Measurements from ENCODE around the gene OCSTAMP. TPM values are rescaled to one million over a fixed set of nuclear protein-coding genes. Genes with fewer than 3 reads are reported as not detected.

The OCSTAMP gene
- total and polyA plus RNA-seq, 4 donors = 0.06 to 0.13 TPM; not detected in 2

GRCh38 chr20:46586724-46587123 is 36.3 kb upstream of the OCSTAMP start:
- H3K27ac ChIP-seq (ENCODE audit: low read depth, low read length) = no peak overlapping the region
- no peaks in the 10 kb centered on the region for H3K27me3 ChIP-seq (ENCODE audit: control insufficient read depth, insufficient read depth, low read length)
- no CpG with 5 or more reads among the region's 5 CpGs for WGBS (ENCODE audit: insufficient coverage)

GRCh38 chr20:46584508-46584907 is 34.1 kb upstream of the OCSTAMP start:
- no peak for DNase-seq (ENCODE audit: low read depth in 4 of 6, low spot score in 6 of 6)
- peaks cover 9% of the 10 kb centered on the region for H3K4me1 ChIP-seq (ENCODE audit: control insufficient read depth, insufficient read depth, low read length)
- H3K4me3 ChIP-seq (ENCODE audit: low read depth, low read length) = no peak overlapping the region
- WGBS (ENCODE audit: insufficient coverage) = no CpG with 5 or more reads among the region's 2 CpGs
- H3K9me3 ChIP-seq (ENCODE audit: control insufficient read depth, insufficient read depth, low read length) = peaks cover 3% of the 10 kb centered on the region
- H3K27ac ChIP-seq (ENCODE audit: low read depth, low read length) = no peak overlapping the region
- no peaks in the 10 kb centered on the region for H3K27me3 ChIP-seq (ENCODE audit: control insufficient read depth, insufficient read depth, low read length)
- peaks cover 5% of the 10 kb centered on the region for H3K36me3 ChIP-seq (ENCODE audit: control insufficient read depth, insufficient read depth, low read length)

More at GRCh38 chr20:46586724-46587123, 36.3 kb upstream of the OCSTAMP start:
- H3K9me3 ChIP-seq (ENCODE audit: control insufficient read depth, insufficient read depth, low read length) = no peaks in the 10 kb centered on the region
- no peak overlapping the region for H3K4me3 ChIP-seq (ENCODE audit: low read depth, low read length)
- DNase-seq (ENCODE audit: low read depth in 4 of 6, low spot score in 6 of 6) = no peak
- peaks cover 9% of the 10 kb centered on the region for H3K4me1 ChIP-seq (ENCODE audit: control insufficient read depth, insufficient read depth, low read length)
- H3K36me3 ChIP-seq (ENCODE audit: control insufficient read depth, insufficient read depth, low read length) = peaks cover 5% of the 10 kb centered on the region

DNA sequence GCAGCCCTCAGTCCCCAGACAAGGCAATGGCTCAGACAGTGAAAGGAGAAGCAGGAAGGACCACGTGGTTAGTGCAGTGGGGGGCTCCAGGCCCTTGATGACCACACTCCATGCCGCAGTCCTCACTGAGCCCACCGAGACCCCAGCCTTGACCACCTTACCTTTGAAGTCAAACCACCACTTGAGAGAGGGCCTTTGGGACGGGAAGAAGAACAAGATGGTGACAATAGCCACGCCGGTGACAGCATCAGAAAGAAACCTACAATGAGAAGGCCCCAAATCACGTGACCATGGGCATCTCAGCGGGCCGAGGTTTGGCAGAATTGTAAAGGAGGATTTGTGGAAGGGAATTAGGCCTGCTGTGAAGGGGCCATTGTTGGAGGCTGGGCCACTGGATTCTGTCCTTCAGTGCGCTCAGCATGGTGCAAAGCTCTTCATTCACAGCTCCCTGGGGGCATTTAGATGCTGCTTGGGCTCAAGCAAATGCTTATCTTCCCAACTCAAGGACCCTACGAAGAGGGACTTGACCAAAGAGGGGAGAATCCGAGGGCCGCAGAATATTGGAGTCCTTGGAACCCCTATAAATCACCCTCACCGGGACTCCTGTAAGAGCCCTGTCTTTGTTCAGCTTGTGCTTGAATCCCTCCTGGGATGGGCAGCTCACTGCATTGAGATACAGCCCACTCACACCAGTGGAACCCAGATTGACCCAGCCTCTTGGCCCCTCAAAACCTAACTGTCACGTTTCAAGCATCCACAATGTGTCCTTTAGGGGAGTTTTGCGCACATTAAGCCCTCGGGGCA is 33.2 kb upstream of the OCSTAMP start:
- Histone ChIP-seq H3K9me3 (ENCODE audit: control insufficient read depth, insufficient read depth, low read length) (peaks cover 3% of the 10 kb centered on the region), H3K4me3 (ENCODE audit: low read depth, low read length) (no peak overlapping the region), H3K27me3 (ENCODE audit: control insufficient read depth, insufficient read depth, low read length) (no peaks in the 10 kb centered on the region), H3K4me1 (ENCODE audit: control insufficient read depth, insufficient read depth, low read length) (peaks cover 9% of the 10 kb centered on the region), H3K27ac (ENCODE audit: low read depth, low read length) (peak overlapping the region; percentile 54), H3K36me3 (ENCODE audit: control insufficient read depth, insufficient read depth, low read length) (peaks cover 2% of the 10 kb centered on the region)
- WGBS (ENCODE audit: insufficient coverage) = 35% methylated on average over 15 of the region's 17 CpGs
- peak in 1 of 6 donors; percentile 21 for DNase-seq (ENCODE audit: low read depth in 4 of 6, low spot score in 6 of 6)

GRCh38 chr20:46582648-46583047 is 32.2 kb upstream of the OCSTAMP start:
- Histone ChIP-seq H3K9me3 (ENCODE audit: control insufficient read depth, insufficient read depth, low read length) (peaks cover 3% of the 10 kb centered on the region), H3K36me3 (ENCODE audit: control insufficient read depth, insufficient read depth, low read length) (no peaks in the 10 kb centered on the region), H3K4me3 (ENCODE audit: low read depth, low read length) (no peak overlapping the region), H3K27me3 (ENCODE audit: control insufficient read depth, insufficient read depth, low read length) (no peaks in the 10 kb centered on the region), H3K27ac (ENCODE audit: low read depth, low read length) (no peak overlapping the region), H3K4me1 (ENCODE audit: control insufficient read depth, insufficient read depth, low read length) (peaks cover 9% of the 10 kb centered on the region)
- no peak for DNase-seq (ENCODE audit: low read depth in 4 of 6, low spot score in 6 of 6)
- 84% methylated on average over 4 of the region's 5 CpGs for WGBS (ENCODE audit: insufficient coverage)

GRCh38 chr20:46581391-46581790 is 30.9 kb upstream of the OCSTAMP start:
- no peak for DNase-seq (ENCODE audit: low read depth in 4 of 6, low spot score in 6 of 6)
- Histone ChIP-seq H3K4me1 (ENCODE audit: control insufficient read depth, insufficient read depth, low read length) (peaks cover 10% of the 10 kb centered on the region), H3K4me3 (ENCODE audit: low read depth, low read length) (no peak overlapping the region), H3K27me3 (ENCODE audit: control insufficient read depth, insufficient read depth, low read length) (no peaks in the 10 kb centered on the region), H3K9me3 (ENCODE audit: control insufficient read depth, insufficient read depth, low read length) (peaks cover 3% of the 10 kb centered on the region), H3K36me3 (ENCODE audit: control insufficient read depth, insufficient read depth, low read length) (no peaks in the 10 kb centered on the region), H3K27ac (ENCODE audit: low read depth, low read length) (no peak overlapping the region)
- WGBS (ENCODE audit: insufficient coverage) = 95% methylated on average over 3 of the region's 3 CpGs

DNA sequence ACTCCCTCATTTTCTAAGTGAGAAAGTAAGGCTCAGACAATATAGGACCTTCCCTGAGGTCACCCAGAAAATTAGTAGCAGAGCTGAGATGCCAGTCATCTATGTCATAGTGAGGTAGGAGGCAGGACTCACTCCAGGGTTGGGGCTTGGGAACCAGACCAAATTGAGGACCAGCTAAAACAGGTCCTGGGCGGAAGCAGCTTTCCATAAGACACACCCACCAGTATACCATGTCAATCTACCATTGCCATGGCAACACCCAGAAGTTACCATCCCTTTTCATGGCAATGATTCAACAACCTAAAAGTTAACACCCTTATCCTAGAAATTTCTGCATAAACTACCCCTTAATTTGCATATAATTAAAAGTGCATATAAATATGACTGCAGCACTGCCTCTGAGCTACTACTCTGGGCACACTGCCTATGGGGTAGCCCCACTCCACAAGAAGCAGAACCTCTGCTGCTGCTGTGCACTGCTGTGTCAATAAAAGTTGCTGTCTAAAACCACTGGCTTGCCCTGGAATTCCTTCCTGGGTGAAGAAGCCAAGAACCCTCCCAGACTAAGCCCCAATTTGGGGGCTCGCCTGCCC is 30.3 kb upstream of the OCSTAMP start:
- Histone ChIP-seq H3K4me3 (ENCODE audit: low read depth, low read length) (no peak overlapping the region), H3K27ac (ENCODE audit: low read depth, low read length) (no peak overlapping the region), H3K27me3 (ENCODE audit: control insufficient read depth, insufficient read depth, low read length) (no peaks in the 10 kb centered on the region), H3K36me3 (ENCODE audit: control insufficient read depth, insufficient read depth, low read length) (no peaks in the 10 kb centered on the region), H3K9me3 (ENCODE audit: control insufficient read depth, insufficient read depth, low read length) (peaks cover 3% of the 10 kb centered on the region), H3K4me1 (ENCODE audit: control insufficient read depth, insufficient read depth, low read length) (peaks cover 17% of the 10 kb centered on the region)
- WGBS (ENCODE audit: insufficient coverage) = 100% methylated on average over 2 of the region's 2 CpGs
- no peak for DNase-seq (ENCODE audit: low read depth in 4 of 6, low spot score in 6 of 6)

- Histone ChIP-seq H3K27ac (ENCODE audit: low read depth, low read length) (no peak overlapping the region), H3K9me3 (ENCODE audit: control insufficient read depth, insufficient read depth, low read length) (peaks cover 3% of the 10 kb centered on the region), H3K27me3 (ENCODE audit: control insufficient read depth, insufficient read depth, low read length) (no peaks in the 10 kb centered on the region), H3K36me3 (ENCODE audit: control insufficient read depth, insufficient read depth, low read length) (no peaks in the 10 kb centered on the region), H3K4me3 (ENCODE audit: low read depth, low read length) (no peak overlapping the region), H3K4me1 (ENCODE audit: control insufficient read depth, insufficient read depth, low read length) (peaks cover 19% of the 10 kb centered on the region)
- WGBS (ENCODE audit: insufficient coverage) = 90% methylated on average over 2 of the region's 7 CpGs
- DNase-seq (ENCODE audit: low read depth in 4 of 6, low spot score in 6 of 6) = no peak
These were observed 28.3 kb upstream of the OCSTAMP start for GRCh38 chr20:46578745-46579144.

DNA sequence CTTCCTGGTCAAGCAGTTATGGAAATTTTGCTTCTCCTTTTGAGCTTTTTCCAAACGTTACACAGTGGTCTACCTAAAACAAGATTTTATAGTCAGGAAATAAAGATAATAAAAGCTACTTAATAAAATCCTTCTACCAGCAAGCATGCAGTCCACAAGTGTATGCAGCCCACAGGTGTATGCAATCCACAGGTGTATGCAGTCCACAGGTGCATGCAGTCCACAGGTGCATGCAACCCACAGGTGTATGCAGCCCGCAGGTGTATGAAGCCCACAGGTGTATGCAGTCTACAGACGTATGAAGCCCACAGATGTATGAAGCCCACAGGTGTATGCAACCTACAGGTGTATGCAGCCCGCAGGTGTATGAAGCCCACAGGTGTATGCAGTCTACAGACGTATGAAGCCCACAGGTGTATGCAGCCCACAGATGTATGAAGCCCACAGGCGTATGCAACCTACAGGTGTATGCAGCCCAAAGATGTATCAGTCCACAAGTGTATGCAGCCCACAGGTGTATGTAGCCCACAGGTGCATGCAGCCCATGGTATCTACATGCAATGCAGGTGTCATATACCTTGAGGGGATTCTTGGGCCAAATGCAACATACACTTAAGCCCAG is 26.4 kb upstream of the OCSTAMP start:
- Histone ChIP-seq H3K4me3 (ENCODE audit: low read depth, low read length) (no peak overlapping the region), H3K27me3 (ENCODE audit: control insufficient read depth, insufficient read depth, low read length) (no peaks in the 10 kb centered on the region), H3K4me1 (ENCODE audit: control insufficient read depth, insufficient read depth, low read length) (peaks cover 23% of the 10 kb centered on the region), H3K27ac (ENCODE audit: low read depth, low read length) (no peak overlapping the region), H3K9me3 (ENCODE audit: control insufficient read depth, insufficient read depth, low read length) (peaks cover 3% of the 10 kb centered on the region), H3K36me3 (ENCODE audit: control insufficient read depth, insufficient read depth, low read length) (no peaks in the 10 kb centered on the region)
- DNase-seq (ENCODE audit: low read depth in 4 of 6, low spot score in 6 of 6) = no peak
- WGBS (ENCODE audit: insufficient coverage) = 83% methylated on average over 5 of the region's 6 CpGs

DNA sequence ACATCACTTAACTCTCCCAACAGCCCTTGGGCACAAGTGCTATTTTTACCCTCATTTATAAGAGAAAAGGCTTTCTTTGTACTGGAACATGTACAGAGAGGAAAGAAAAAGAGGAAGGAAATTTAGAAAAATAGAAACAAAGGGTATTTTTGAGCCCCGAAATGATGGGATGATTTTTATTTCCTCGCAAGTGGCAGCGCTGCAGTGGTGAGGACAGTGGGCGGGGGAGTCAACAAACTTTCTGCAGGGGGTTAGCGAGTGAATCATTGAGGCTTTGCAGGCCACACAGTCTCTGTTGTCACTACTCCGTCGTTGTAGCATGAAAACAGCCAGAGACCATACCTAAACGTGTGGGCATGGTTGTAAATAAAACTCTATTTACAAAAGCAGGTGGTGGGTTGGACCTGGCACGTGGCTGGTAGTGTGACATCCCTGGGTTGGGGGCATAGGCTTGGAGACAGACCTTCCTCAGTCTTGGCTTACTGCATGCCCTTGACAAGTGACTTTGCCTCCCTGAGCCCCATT is 25.5 kb upstream of the OCSTAMP start:
- Histone ChIP-seq H3K27ac (ENCODE audit: low read depth, low read length) (peak overlapping the region; percentile 21), H3K4me1 (ENCODE audit: control insufficient read depth, insufficient read depth, low read length) (peaks cover 29% of the 10 kb centered on the region), H3K4me3 (ENCODE audit: low read depth, low read length) (no peak overlapping the region), H3K27me3 (ENCODE audit: control insufficient read depth, insufficient read depth, low read length) (no peaks in the 10 kb centered on the region), H3K36me3 (ENCODE audit: control insufficient read depth, insufficient read depth, low read length) (no peaks in the 10 kb centered on the region), H3K9me3 (ENCODE audit: control insufficient read depth, insufficient read depth, low read length) (peaks cover 2% of the 10 kb centered on the region)
- 32% methylated on average over 6 of the region's 9 CpGs for WGBS (ENCODE audit: insufficient coverage)
- DNase-seq (ENCODE audit: low read depth in 4 of 6, low spot score in 6 of 6) = no peak

Data from spinal cord (tissue), 10 donors.